PFSK-1 (cell line): ENCODE results near the gene GINM1.

ENCODE experiments used
- FOXP2 ChIP-seq: optimal IDR thresholded peaks from 2 replicates; pipeline ENCODE3; 2011; ENCODE audit warnings: borderline replicate concordance, control low read depth, inconsistent platforms; ENCODE audit not compliant: insufficient read depth; ENCODE audit errors: extremely low read length, extremely low read depth
- POLR2AphosphoS5 ChIP-seq: IDR thresholded peaks from 2 replicates; pipeline ENCODE4 v1.6.1; 2012; ENCODE audit warnings: low read depth, mild to moderate bottlenecking, control low read depth, low read length, moderate library complexity
- SIN3A ChIP-seq: IDR thresholded peaks from 2 replicates; pipeline ENCODE4 v1.6.1; 2012; ENCODE audit warnings: mild to moderate bottlenecking, low read length, moderate library complexity, borderline replicate concordance; ENCODE audit not compliant: insufficient read depth
- TAF1 ChIP-seq: IDR thresholded peaks from 2 replicates; pipeline ENCODE4 v1.6.1; 2012; ENCODE audit warnings: low read length, control low read depth, borderline replicate concordance; ENCODE audit not compliant: insufficient read depth
- TF ChIP-seq, protein P1 (sequence below), 2 experiments: IDR thresholded peaks; 2 replicates each; pipeline versions ENCODE4 v1.6.1 to v1.8.0; 2011 to 2012; ENCODE audit warnings: low read depth in 2 of 2, low read length in 2 of 2, control low read depth in 1 of 2, inconsistent platforms in 1 of 2, mild to moderate bottlenecking in 1 of 2, moderate library complexity in 1 of 2; ENCODE audit not compliant: insufficient read depth in 1 of 2

Gene GINM1

DNA sequence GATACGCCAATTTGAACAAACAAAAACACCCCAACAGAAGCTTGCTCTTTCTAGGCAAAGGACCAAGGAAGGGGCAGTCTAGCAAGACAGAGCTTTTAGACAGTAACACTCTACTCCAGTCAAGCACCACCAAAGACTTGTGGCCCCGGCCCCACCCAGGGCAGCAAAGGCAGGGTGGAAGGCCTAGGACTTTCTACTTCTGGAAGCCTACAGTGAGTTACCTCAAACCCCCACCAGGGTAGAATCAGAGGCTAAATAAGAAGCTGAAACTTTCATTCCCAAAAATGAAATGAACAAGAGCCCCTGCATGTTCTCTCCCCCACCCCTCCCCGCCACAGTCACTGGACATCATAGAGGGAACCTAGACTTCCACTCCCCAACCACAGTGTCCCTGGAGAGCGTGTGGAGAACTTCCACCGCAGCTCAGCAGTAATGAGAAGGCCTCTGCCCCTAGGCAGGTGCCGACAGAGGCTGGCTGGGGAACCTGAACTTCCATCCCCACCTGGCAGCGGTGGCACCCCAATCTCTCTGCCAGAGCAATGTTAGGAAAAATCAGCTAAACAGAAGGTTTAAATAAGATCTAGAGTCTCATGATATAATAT is 42.3 kb downstream of the GINM1 start:
- TF ChIP-seq FOXP2 (no peak), POLR2AphosphoS5 (no peak), TAF1 (no peak), SIN3A (no peak)
- TF ChIP-seq, protein P1, sequence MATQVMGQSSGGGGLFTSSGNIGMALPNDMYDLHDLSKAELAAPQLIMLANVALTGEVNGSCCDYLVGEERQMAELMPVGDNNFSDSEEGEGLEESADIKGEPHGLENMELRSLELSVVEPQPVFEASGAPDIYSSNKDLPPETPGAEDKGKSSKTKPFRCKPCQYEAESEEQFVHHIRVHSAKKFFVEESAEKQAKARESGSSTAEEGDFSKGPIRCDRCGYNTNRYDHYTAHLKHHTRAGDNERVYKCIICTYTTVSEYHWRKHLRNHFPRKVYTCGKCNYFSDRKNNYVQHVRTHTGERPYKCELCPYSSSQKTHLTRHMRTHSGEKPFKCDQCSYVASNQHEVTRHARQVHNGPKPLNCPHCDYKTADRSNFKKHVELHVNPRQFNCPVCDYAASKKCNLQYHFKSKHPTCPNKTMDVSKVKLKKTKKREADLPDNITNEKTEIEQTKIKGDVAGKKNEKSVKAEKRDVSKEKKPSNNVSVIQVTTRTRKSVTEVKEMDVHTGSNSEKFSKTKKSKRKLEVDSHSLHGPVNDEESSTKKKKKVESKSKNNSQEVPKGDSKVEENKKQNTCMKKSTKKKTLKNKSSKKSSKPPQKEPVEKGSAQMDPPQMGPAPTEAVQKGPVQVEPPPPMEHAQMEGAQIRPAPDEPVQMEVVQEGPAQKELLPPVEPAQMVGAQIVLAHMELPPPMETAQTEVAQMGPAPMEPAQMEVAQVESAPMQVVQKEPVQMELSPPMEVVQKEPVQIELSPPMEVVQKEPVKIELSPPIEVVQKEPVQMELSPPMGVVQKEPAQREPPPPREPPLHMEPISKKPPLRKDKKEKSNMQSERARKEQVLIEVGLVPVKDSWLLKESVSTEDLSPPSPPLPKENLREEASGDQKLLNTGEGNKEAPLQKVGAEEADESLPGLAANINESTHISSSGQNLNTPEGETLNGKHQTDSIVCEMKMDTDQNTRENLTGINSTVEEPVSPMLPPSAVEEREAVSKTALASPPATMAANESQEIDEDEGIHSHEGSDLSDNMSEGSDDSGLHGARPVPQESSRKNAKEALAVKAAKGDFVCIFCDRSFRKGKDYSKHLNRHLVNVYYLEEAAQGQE (IDR thresholded peaks at IDR 0.05; ENCODE audit: insufficient read depth in 1 of 2, low read depth in 2 of 2, low read length in 2 of 2): no peak

DNA sequence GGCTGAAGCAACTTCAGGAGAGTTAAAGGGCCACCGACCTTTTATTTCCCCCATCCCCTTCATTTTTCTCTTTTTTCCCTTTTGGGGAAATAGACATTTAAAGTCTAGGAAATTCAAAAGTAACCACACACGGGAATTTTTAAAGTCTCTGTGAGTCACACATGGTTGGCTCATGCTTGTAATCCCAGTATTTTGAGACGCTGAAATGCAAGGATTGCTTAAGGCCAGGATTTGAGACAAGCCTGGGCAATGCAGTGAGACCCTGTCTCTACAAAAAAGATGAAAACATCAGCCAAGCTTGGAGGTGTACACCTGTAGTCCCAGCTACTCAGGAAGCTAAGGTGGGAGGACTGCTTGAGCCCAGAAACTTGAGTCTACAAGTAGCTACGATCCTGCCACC is 48.2 kb downstream of the GINM1 start:
- no peak for TF ChIP-seq POLR2AphosphoS5
- TF ChIP-seq SIN3A: no peak
- TF ChIP-seq, protein P1 (IDR thresholded peaks at IDR 0.05; ENCODE audit: insufficient read depth in 1 of 2, low read depth in 2 of 2, low read length in 2 of 2): no peak
- TF ChIP-seq FOXP2: no peak
- TF ChIP-seq TAF1: no peak

DNA sequence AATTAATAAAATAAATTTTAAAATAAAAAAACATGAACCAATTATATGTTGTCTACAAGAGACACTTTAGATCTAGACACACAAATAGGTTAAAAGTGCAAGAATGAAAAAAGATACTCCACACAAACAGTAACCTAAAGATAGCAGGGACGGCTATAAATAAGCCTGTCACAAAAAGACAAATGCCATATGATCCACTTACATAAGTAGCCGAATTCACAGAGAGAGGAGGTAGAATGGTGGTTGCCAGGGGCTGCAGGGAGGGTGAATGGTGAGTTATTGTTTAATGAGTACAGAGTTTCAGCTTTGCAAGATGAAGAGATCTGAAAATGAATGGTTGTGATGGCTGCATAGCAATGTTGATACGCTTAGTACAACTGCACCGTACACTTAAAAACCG is 49.6 kb downstream of the GINM1 start:
- TF ChIP-seq FOXP2 (no peak), TAF1 (no peak), POLR2AphosphoS5 (no peak), SIN3A (no peak)
- TF ChIP-seq, protein P1 (IDR thresholded peaks at IDR 0.05; ENCODE audit: insufficient read depth in 1 of 2, low read depth in 2 of 2, low read length in 2 of 2): no peak

DNA sequence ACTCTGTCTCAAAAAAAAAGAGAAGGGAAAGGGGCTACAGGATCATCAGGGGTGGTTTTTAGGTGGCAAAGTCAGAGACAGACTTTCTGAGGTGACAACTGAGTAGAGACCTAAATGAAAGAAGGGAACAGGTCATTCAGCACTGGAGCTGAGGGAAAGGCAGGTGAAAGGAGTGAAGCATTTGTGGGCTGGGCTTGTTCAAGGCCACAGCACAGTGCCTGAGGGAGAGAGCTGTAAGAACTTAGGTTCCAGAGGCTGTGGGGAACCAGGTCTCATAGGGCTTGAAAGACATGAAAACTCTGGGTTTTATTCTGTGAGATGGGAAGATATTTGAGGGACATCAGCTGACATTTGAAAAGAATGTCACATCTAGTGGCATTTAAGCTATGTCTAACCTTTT is 61.5 kb downstream of the GINM1 start:
- TF ChIP-seq SIN3A: no peak
- no peak for TF ChIP-seq TAF1
- TF ChIP-seq, protein P1 (IDR thresholded peaks at IDR 0.05; ENCODE audit: insufficient read depth in 1 of 2, low read depth in 2 of 2, low read length in 2 of 2): no peak
- no peak for TF ChIP-seq POLR2AphosphoS5
- no peak for TF ChIP-seq FOXP2

DNA sequence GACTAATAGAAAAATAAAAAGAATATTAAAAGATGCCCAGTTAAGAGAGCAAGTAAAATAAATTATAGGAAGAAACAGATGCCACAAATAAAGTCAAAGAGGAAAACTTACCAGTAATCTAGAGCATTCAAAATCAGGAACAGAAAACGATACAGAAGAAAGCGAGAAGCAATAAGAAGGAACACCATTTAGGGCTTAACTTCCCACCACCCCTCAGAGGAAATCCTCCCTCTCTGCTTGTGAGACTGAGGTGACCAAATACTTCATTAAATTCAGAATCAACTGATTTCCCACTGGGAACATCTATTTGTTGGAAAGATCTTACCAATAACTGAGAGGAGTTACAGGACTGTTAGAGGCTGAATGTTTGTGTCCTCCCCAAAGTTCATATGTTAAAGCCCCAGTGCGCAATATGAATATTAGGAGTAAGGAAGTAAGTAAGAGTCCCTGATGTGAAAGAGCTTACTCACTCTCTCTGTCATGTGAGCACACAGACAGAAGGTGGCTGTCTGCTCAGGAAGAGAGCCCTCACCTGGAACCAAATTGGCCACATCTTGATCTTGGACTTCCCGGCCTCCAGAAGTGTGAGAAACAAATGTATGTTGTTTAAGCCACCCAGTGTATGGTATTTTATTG is 62.8 kb downstream of the GINM1 start:
- no peak for TF ChIP-seq POLR2AphosphoS5
- TF ChIP-seq, protein P1 (IDR thresholded peaks at IDR 0.05; ENCODE audit: insufficient read depth in 1 of 2, low read depth in 2 of 2, low read length in 2 of 2): no peak
- TF ChIP-seq FOXP2: no peak
- TF ChIP-seq SIN3A: no peak
- TF ChIP-seq TAF1: no peak
